Epithelial cell of prostate (primary cell): Measurements from ENCODE around the gene ARHGDIA.
"Not testable (repeated sequence)": the region's sequence is repeated elsewhere in the genome, so short reads cannot be mapped to it uniquely, and the experiment has no call there.

Source experiments
- DNase-seq: peaks from one replicate; pipeline ENCODE4 v3.0.0-alpha.2; 2011; ENCODE audit warnings: low read depth, low spot score
- H3K27ac ChIP-seq: fragments of 450-650 bp; 2 replicates; pipeline ENCODE4 v1.5.1; 2017; ENCODE audit warnings: mild to moderate bottlenecking

Gene ARHGDIA

DNA sequence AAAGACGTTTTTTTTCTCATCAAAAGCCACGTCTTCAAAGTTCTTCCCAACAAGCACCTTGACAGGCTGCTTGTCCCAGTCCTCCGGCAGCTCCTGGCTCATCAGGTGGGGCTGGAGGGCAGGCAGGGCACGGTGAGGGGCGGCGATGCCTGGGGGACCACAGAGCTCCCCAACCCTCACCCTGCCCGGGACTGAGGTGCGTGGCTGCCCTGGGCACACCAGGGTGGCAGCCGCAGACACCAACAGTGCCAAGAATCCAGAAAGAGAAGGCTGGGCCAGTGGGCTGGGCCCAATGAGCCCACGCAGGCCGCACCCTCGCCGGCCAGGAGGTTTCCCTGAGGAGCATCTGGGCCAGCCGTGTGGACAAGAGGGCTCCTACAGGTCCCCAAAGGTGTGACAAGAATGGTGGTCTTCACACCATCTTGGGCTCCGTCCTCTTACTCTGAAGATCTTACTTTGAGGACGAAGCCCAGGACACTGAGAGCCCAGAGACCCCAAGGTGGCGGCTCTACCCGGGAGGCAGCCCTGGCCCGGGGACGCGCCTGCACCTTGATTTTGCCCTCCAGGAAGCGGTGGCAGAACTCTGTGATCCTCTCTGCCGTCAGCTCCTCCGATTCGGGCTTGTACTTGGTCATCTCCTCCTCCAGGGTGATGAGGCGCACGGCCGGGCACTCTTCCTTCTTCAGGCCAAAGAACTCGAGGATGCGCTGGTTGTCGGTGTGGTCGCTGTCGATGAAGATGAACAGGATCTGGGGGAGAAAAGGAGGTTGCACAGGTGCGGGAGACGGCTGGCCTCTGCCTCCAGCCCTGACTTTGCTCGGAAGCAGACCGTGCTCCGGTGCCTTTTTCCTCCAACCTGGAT lies 25.0 kb downstream of the ARHGDIA start:
- DNase-seq, result no peak
- H3K27ac ChIP-seq, result no peak overlapping the region

DNA sequence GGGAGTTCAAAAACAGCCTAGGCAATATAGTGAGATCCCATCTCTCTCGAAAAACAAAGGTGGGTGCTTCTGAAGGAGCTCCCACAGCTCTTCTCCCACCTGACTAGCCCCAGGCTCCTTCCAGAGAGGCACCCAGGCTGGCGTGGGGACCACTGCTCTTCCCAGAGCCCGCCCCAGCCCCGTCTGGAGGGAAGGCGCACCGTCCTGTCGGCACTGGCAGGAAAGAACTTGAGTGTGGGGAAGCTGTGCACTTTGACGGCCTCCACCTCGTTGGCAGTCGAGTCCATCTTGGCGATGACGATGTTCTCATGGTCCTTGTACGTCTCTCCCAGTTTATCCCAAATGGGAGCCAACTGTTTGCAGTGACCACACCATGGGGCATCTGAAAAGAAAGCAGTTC lies 25.8 kb downstream of the ARHGDIA start:
- no peak for DNase-seq
- no peak overlapping the region for H3K27ac ChIP-seq

DNA sequence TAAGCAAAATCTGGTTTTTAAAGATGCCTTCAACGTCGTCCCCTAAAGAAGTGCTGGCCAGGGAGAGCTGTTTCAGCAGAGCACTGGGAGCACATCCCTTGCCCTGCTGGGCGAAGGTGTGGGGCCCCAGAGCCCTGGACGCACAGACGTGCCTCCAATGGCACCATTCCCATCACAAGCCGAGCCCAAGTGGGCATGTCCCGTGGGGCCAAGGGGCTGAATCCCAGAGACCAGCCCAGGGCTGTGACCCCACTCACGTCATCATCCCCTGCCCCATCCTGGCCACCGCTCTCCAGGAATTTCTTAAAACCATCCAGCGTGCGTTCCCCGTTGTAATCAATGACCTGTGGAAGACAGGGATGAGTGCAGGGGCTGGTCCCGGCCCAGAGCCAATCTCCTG lies 26.2 kb downstream of the ARHGDIA start:
- no peak for DNase-seq
- no peak overlapping the region for H3K27ac ChIP-seq

DNA sequence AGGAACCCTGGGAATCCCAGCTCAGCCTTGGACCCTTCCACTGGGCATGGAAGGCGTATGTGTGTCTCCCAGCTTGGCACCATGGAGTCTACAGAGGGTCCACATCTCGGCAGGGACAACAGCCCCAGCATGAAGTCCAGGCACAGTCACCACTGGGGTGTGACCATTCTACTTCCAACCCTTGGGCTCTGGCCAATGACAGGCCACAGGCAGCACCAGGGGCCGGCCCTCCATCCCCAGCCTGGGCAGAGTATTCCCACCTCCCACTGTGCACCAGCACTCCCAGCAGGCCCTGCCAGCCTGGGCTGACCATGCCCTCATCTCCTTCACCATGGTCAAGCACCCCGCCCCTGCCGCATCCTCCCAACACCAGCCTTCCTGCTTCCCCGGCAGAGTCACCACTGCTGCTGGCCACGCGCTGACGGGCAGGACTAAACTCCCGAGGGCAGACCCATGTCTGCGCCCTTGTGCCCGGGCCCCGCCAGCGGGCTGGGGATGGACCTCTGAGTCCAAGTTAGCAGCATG lies 26.7 kb downstream of the ARHGDIA start:
- no peak overlapping the region for H3K27ac ChIP-seq
- DNase-seq, result no peak

DNA sequence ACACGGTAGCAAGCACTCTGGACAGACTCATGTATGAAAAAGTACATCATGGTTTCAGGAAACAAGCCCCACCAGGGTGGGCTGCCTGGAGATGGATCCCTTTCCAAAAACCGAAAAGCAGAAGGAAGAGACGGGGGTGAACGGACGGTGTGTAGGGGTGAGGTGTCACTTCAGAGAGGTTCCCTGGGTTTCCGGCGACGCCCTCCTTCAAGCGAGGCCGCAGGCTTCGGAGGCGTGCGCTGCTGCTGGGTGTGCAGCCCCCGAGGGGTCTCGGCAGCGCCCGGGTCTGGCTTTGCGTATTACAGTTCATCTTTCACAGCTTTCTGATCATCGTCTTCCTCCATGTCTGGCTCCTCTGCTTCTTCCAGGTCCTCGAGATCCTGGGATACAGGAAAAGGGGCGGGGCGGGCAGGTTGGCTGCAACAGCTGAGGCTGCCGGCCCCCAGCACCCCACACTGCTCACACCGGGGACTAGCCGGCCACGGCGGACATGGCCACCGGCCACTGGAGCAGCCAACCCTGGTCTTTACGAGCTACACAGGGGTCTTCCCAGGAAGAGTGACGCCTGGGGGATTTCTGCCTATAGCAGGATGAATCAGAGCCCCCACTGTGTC lies 27.3 kb downstream of the ARHGDIA start:
- H3K27ac ChIP-seq, result peak overlapping the region; percentile 87
- no peak for DNase-seq

DNA sequence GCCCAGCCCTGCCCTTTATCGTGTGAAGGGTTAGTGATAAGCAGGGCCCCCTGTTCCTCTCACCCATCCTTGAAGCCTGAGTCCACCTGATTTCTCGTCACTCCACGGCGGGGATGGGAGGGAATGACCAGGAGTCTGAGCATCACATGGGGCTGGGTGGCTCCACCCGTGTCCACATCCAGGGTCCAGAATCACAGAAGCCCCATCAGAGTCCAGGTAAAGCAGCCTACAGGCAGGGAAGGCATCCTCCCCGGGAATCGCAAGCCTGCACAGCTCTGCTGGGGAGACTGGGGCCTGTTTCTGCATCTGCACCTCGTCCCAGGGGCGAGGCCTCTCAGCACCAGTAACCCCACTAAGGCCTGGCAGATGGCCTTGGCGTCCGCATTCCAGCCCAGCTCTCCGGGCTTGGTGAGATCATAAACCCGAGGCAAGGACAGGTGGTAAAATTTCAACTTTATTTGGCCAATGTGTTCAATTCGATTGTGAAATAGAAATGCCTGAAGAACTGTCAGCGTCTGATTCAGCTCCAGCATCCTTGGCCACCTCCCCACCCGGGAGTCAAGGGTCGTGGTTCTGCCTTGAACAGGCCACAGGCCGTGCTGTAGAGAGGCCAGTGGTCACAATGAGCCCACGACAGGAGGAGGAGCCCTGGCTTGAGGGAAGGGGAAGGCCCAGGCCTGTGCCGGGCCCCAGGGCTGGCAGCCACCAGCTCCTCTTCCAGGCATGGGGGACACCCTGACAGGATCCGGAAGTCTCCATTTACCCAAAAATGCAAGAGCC lies 28.2 kb downstream of the ARHGDIA start:
- H3K27ac ChIP-seq, result peak overlapping the region; percentile 87
- DNase-seq, result no peak

DNA sequence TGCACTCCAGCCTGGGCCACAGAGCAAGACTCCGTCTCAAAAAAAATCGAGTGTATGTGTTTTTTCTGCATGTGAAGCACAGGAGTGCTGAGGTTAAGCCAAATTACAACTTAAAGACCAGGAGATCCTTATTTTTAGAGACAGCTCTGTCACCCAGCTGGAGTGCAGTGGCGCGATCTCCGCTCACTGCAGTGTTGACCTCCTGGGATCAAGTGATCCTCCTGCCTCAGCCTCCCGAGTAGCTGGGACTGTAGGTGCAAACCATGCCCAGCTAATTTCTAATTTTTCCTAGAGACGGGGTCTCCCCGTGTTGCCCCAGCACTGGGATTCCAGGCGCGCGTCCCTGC lies 28.8 kb downstream of the ARHGDIA start:
- no peak for DNase-seq
- peak overlapping the region; percentile 87 for H3K27ac ChIP-seq

DNA sequence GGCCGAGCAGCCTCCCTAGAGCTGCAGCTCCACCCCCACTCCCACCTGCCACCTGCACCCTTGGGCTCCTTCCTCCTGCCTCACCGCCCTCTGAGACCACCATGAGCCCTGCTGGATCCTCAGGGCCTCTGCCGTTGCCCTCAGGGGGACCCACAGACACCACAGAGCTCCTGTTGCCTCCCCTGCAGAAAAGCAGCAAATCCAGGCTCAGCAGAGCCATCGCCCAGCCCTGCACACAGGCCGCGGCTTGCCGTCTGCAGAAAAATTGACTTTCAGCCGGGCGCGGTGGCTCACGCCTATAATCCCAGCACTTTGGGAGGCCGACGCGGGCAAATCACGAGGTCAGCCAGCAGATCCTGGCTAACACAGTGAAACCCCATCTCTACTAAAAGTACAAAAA lies 29.3 kb downstream of the ARHGDIA start:
- no peak for DNase-seq
- peak overlapping the region; percentile 87 for H3K27ac ChIP-seq

DNA sequence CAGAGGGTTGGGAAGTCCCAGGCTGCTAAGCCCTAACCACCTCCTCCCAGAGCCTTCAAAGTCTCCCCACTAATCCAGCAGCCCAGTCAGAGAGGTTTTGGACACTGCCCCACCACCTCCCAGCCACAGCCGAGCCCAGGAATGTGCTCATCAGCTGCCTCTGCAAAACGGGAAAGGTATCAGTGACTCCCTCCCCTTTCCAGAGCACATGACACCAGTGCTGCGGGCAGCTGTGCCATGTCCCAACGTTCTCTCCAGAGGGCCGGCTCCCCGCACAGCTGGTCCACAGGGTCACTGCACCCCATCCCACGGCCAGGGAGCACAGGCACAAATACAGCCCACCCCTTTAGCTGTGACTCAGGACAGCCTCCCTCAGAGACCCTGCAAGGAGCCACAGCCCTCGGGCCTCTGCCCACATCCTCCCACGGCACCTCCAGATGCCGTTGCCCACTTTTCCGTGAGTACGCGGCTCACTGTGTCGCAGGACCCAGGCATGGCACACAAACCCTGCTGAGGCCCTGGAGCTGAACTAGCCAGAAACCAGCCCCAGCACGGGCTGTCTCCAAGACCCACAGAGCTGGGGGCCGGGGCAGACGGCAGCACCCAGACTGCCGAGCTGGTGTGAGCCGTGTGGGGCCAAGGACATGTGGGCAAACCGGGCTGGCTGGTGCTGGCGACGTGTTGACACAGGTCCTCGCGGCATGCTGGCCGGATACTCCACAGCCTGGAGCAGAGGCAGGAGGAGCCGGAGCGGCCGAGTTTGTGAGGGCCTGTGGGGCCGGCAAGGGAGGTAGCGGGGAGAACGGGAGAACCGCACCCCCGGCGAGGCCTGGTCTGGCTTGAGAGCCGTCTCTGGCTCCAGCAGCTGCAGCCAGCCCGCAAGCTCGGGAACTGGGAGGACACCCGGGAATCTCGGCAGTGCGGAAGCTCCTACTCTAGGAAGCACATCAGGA lies 30.0 kb downstream of the ARHGDIA start:
- peak overlapping the region; percentile 87 for H3K27ac ChIP-seq

DNA sequence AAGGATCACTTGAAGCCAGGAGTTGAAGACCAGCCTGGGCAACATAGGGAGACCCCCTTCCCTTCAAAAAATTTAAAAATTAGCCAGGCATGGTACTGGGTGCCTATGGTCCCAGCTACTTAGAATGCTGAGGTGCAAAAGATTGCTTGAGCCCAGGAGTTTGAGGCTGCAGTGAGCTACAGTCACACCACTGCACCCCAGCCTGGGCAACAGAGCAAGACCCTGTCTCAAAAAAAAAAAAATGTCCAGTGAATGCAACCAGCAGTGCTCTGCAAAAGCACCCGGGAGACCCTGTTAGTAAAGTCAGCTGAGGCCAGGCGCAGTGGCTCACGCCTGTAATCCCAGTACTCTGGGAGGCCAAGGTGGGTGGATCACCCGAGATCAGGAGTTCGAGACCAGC lies 31.1 kb downstream of the ARHGDIA start:
- H3K27ac ChIP-seq, result peak overlapping the region; percentile 87

More for the DNA sequence above, 30.0 kb downstream of the ARHGDIA start:
- DNase-seq, result no peak

DNA sequence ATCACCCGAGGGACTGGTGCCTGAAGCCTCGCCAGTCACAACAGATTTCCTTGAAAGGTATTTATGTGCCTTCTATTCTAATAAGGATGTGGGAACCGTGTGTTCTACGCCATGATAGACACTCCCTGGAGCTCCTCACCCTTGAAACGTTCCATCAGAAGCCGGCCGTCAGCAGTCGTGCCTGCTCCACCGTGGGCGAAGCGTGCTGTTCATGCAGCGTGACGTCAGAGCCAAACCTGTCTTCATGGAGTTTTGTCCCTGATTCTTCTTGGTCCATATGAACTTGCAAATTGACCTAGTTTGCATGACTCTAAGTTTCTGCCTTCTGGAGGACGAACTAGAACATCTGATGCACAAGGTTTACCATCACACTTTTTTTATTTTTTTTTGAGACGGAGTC lies 31.8 kb downstream of the ARHGDIA start:
- DNase-seq, result no peak

More for the DNA sequence above, 31.1 kb downstream of the ARHGDIA start:
- not testable (repeated sequence) for DNase-seq

DNA sequence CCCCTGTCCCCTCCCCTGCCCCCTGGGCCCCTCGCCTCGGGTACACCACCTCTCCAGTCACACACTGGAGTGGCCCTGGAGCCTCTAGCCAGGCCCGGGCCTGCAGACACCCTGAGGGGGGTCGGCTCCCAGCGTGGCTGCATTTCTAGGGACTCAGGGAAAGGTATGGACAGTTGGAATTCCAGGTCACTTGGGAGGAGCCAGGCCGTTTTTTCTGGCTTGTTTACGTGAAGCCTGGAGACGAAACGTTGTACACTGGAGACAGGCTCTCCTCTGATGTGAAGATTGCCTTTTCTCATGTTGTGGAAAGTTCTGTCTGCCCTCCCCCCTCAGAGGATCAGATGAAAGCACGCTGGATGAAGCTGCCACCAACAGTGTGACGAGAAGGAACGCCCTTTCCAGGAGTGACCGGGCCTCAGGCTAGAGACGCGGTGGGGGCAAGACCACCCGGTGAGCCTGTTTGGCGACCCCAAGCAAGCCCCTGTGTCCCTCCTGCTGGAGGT lies 32.3 kb downstream of the ARHGDIA start:
- H3K27ac ChIP-seq, result no peak overlapping the region
- DNase-seq, result no peak

More for the DNA sequence above, 31.8 kb downstream of the ARHGDIA start:
- no peak overlapping the region for H3K27ac ChIP-seq

DNA sequence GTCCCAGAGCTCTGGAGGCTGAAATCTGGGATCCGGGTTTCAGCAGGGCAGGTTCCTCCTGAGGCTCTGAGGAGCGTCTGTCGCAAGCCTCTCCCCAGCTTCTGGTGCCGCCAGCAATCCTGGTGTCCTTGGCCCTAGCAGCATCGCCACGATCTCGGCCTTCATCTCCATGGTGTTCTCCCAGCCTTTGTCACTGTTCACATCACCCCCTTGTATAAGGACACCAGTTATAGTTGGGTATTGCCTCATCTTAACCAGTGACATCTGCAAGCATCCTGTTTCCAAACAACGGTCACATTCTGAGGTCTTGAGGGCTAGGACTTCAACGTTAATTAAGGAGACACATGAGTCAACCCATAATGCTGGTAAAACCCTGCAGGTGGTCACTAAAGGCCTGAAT lies 33.5 kb downstream of the ARHGDIA start:
- no peak for DNase-seq
- H3K27ac ChIP-seq, result no peak overlapping the region

DNA sequence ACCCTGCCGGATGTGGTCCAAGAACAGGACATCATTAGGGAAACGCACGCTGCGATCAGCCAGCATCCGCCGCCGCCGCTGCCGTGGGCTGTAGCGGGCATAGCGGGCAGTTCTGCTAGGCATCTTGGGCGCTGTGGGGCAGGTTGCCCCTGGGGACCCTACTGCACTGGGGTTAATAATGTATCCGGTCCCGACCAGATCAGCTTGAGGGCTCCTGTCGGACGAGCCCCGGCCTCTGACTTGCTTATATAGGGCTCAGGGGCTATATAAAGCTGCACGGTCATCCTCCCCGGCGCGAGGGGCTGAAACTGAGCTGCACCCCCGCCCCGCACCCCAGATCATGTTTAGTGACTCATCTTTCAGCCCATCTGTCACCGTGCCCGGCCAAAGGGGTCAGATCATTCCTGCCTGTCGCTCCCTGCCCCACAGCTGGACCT lies 36.3 kb downstream of the ARHGDIA start, which contains the start of gene PPP1R27:
Gene PPP1R27, minus strand, starts transcription at position 220 of the 437 bp plus-strand sequence. Its CDS starts 97 bp downstream, at position 123.
- H3K27ac ChIP-seq, result peak within 1 kb of the TSS; percentile 83
- no peak for DNase-seq

DNA sequence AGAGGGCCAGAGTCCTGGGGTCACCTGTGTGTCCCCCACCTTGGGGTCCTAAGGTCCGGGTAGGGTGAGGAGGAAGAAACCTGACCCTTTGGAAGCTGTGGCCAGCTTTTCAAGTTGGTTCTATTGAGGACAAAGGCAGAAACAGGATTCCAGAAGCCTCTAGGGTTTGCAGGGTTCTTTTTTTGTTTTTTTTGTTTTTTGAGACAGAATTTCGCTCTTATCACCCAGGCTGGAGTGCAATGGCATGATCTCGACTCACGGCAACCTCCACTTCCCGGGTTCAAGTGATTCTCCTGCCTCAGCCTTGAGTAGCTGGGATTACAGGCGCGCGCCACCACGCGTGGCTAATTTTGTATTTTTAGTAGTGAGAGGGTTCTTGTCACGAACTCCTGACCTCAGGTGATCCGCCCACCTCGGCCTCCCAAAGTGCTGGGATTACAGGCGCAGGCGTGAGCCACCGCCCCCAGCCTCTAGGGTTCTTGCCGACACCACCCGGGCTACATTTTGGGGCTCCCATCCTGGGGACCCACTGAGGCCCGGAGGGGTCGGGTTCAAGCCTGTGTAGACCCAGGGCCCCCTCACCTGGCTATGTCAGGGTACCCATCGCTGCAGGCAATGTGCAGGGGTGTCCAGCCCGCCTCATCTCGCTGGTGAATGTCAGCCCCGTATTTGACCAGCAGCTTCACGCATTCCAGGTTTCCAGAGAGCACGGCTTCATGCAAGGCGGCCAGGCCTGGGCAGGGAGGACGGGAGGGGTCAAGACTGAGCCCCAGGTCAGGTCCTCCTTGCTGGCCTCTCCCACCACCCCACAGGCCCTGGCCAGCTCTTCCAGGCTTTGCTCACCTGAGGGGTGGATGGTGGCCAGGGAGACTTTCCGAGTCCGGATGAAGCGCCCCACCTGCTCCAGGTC lies 37.0 kb downstream of the ARHGDIA start:
- H3K27ac ChIP-seq, result peak overlapping the region; percentile 83
- DNase-seq, result no peak

DNA sequence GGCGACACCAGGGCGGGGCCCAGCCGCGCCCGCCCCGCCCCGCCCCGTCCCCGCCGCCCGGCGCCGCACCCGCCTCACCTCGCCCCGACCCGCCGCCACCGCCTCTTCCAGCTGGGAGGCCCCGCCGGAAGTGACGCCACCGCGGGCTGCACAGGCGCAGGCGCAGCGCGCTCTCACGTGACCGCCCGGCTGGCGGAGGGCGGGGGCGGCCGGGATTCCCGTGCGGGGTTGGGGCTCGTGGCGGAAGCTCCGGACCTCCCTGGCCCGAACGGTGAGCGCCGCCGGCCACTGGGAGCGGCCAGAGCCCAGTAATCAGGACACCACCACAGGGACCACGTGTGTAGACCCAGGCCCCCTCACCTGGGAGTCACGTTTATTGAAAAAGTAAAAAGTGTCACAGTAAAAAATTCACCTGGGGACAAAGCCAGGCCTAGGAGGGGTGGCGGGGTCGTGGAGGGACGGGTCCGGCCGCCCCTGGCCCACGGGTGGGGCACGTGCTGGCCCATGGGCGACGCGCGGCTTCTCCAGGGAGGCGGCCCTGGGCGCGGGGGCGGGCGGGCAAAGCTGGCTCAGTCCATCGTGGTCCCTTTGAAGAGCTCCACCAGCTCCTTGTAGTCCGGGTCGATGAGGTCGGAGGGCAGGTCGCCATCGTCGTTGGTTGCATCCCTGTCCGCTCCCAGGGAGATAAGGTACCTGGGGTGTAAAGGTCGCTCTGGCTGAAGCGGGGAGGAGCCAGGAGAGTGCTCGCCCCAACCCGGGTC lies 37.8 kb downstream of the ARHGDIA start, which contains the start of gene MCRIP1:
Gene MCRIP1, minus strand, starts transcription at position 132 of the 761 bp plus-strand sequence. CDS start 8,785 bp downstream, outside the sequence.
- peak; percentile 46 for DNase-seq
- peak within 1 kb of the TSS; percentile 83 for H3K27ac ChIP-seq

DNA sequence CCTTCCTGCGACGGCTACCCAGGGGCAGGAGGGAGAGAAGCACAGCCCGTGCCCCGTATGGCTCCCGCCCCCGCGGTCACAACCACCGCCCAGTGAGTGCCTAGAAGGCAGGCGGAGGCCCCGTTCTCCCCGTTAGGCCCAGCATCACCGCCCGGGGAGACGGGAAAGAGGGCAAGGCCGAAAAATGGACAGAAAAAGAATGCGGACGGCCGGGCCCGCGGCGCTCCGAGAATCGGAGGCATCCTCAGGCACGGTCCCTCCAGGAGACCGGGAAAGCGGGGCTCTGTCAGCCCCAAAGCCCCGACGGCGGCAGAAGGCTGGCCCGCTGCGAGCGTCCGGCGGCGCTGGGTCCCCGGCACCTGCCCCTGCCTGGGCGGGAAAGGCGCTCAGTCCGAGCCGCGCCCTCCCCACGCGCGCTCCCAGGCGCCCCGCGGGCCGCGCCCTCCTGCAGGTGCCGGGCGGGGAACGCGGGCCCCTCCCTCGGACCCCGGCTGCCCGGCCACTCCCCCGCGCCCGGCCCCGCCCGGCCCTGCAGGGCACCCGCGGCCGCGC lies 38.5 kb downstream of the ARHGDIA start:
- H3K27ac ChIP-seq, result peak overlapping the region; percentile 83
- DNase-seq, result no peak
